Fibroblast of lung (primary cell): ENCODE measurements around the gene SPRYD3. TPM values are rescaled to one million over a fixed set of nuclear protein-coding genes. Genes with fewer than 3 reads are reported as not detected.

Source experiments
- DNase-seq, 2 donors: peaks; one replicate each; pipeline versions ENCODE4 v3.0.0 to v3.0.0-alpha.2; 2010; ENCODE audit warnings: low read depth in 2 of 2
- H2AFZ ChIP-seq: 2 replicates; pipeline ENCODE4 v1.5.1; 2012; ENCODE audit warnings: low read length, control low read depth, inconsistent platforms
- H3K27ac ChIP-seq: 2 replicates; pipeline ENCODE4 v1.5.1; 2011; ENCODE audit warnings: low read length, control low read depth; ENCODE audit not compliant: insufficient read depth
- H3K27me3 ChIP-seq: 2 replicates; pipeline ENCODE4 v1.5.1; 2011; ENCODE audit warnings: mild to moderate bottlenecking, low read length; ENCODE audit not compliant: control insufficient read depth, insufficient read depth
- H3K36me3 ChIP-seq: 2 replicates; pipeline ENCODE4 v1.5.1; 2011; ENCODE audit warnings: low read length; ENCODE audit not compliant: control insufficient read depth, insufficient read depth
- H3K4me1 ChIP-seq: 2 replicates; pipeline ENCODE4 v1.5.1; 2011; ENCODE audit warnings: low read length; ENCODE audit not compliant: control insufficient read depth, insufficient read depth; ENCODE audit errors: extremely low read depth
- H3K4me2 ChIP-seq: 2 replicates; pipeline ENCODE4 v1.5.1; 2011; ENCODE audit warnings: low read length, control low read depth; ENCODE audit not compliant: insufficient read depth; ENCODE audit errors: extremely low read depth
- H3K4me3 ChIP-seq, 4 experiments: fragments of 200-600 bp in 1 of 4; sonication (generic) in 1 of 4; replicated peaks in 1 of 4; 2 replicates each; pipeline ENCODE4 v1.5.1; 2011 to 2016; ENCODE audit warnings: low read length in 4 of 4, low read depth in 3 of 4, mild to moderate bottlenecking in 3 of 4, control low read depth in 2 of 4, inconsistent platforms in 1 of 4, mixed read lengths in 1 of 4; ENCODE audit not compliant: insufficient read depth in 1 of 4; ENCODE audit errors: control extremely low read depth in 1 of 4
- H3K79me2 ChIP-seq: 2 replicates; pipeline ENCODE4 v1.5.1; 2012; ENCODE audit warnings: mild to moderate bottlenecking, low read length, inconsistent platforms; ENCODE audit not compliant: control insufficient read depth, insufficient read depth
- H3K9ac ChIP-seq: 2 replicates; pipeline ENCODE4 v1.5.1; 2011; ENCODE audit warnings: mild to moderate bottlenecking, low read length, control low read depth; ENCODE audit not compliant: insufficient read depth
- H3K9me3 ChIP-seq: 2 replicates; pipeline ENCODE4 v1.5.1; 2012; ENCODE audit warnings: low read depth, low read length; ENCODE audit not compliant: control insufficient read depth, insufficient read depth
- H4K20me1 ChIP-seq: 2 replicates; pipeline ENCODE4 v1.5.1; 2011; ENCODE audit warnings: low read length; ENCODE audit not compliant: control insufficient read depth, insufficient read depth; ENCODE audit errors: extremely low read depth
- EZH2 ChIP-seq: IDR thresholded peaks from 2 replicates; pipeline ENCODE4 v1.5.1; 2012; ENCODE audit warnings: low read length, control low read depth, mild to moderate bottlenecking; ENCODE audit errors: missing control alignments
- polyA plus RNA-seq, 2 donors: library from polyadenylated mRNA; depleted of rRNA in 1 of 2; stranded (reverse) in 1 of 2; unstranded in 1 of 2; fragments of >200 nt; gene quantifications; 2 replicates each; pipeline ENCODE4 v1.2.1, GENCODE V29; 2011 to 2012; ENCODE audit warnings: missing spikeins in 1 of 2
- total RNA-seq: library from RNA; depleted of rRNA; stranded (reverse); fragments of >200 nt; gene quantifications from 2 replicates; pipeline ENCODE4 v1.2.1, GENCODE V29; 2014
- TF ChIP-seq, protein P1 (sequence below), 2 donors: IDR thresholded peaks in 1 of 2; conservative IDR thresholded peaks in 1 of 2; 1 replicate in 1 of 2; 2 replicates in 1 of 2; pipeline ENCODE4 v1.5.1; 2011 to 2012; ENCODE audit warnings: low read length in 2 of 2, control low read depth in 1 of 2, inconsistent platforms in 1 of 2, low read depth in 1 of 2, mild to moderate bottlenecking in 1 of 2

Gene SPRYD3
- total and polyA plus RNA-seq, 2 donors (not counting 1 experiment from before 2014, with no cell fraction given), result 18.2 to 23.3 TPM

DNA sequence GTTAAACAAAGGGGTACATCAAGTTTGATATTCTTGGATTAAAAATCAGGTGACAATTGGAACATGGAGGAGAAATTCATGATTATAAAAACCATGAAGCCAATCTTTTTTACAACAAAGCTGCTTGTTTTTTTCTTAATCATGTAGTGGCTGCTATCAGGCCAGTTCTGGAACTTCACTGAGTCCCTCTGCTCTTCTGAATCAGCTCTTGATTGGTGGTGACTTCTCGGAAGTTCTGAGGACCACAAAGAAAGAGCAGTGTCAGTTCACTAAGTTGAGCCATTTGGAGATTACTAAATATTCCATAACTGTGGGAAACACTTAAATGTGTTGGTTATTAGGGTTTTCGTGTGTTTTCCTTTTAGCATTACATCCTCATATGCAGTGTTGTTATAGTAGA lies 64.5 kb downstream of the SPRYD3 start:
- DNase-seq, result no peak
- Histone ChIP-seq H3K79me2 (peaks cover 73% of the 10 kb centered on the region), H3K4me2 (no peak overlapping the region), H3K27me3 (no peaks in the 10 kb centered on the region), H3K27ac (peak overlapping the region; percentile 11), H3K4me1 (no peaks in the 10 kb centered on the region), H3K4me3 (no peak overlapping the region), H3K9ac (no peak overlapping the region), H3K36me3 (peaks cover 11% of the 10 kb centered on the region), H2AFZ (no peak overlapping the region), H3K9me3 (no peaks in the 10 kb centered on the region), H4K20me1 (peaks cover 2% of the 10 kb centered on the region)
- no peak for TF ChIP-seq EZH2
- TF ChIP-seq, protein P1, sequence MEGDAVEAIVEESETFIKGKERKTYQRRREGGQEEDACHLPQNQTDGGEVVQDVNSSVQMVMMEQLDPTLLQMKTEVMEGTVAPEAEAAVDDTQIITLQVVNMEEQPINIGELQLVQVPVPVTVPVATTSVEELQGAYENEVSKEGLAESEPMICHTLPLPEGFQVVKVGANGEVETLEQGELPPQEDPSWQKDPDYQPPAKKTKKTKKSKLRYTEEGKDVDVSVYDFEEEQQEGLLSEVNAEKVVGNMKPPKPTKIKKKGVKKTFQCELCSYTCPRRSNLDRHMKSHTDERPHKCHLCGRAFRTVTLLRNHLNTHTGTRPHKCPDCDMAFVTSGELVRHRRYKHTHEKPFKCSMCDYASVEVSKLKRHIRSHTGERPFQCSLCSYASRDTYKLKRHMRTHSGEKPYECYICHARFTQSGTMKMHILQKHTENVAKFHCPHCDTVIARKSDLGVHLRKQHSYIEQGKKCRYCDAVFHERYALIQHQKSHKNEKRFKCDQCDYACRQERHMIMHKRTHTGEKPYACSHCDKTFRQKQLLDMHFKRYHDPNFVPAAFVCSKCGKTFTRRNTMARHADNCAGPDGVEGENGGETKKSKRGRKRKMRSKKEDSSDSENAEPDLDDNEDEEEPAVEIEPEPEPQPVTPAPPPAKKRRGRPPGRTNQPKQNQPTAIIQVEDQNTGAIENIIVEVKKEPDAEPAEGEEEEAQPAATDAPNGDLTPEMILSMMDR (conservative IDR thresholded peaks at IDR 0.05 in 1 of 2, IDR thresholded peaks at IDR 0.05 in 1 of 2; ENCODE audit: low read depth in 1 of 2, low read length in 2 of 2), result no peak

Other genes starting within 250 kb of the SPRYD3 start
- not detected in 2 replicates for gene KRT79, start 245.1 kb downstream of the SPRYD3 start, total RNA-seq
- gene KRT79, start 245.1 kb downstream of the SPRYD3 start, polyA plus RNA-seq, result not detected in 2 replicates
- gene KRT78, start 230.4 kb downstream of the SPRYD3 start, total RNA-seq, result not detected in 2 replicates
- not detected in 2 replicates for gene KRT78, start 230.4 kb downstream of the SPRYD3 start, polyA plus RNA-seq
- 0.66 and 1.5 TPM in 2 replicates for gene KRT8, start 174.3 kb downstream of the SPRYD3 start, total RNA-seq
- 2.5 and 16.3 TPM in 2 replicates for gene KRT8, start 174.3 kb downstream of the SPRYD3 start, polyA plus RNA-seq
- gene KRT18, start 130.3 kb downstream of the SPRYD3 start, total RNA-seq, result 1.2 and 3.1 TPM in 2 replicates
- 11.8 and 88.0 TPM in 2 replicates for gene KRT18, start 130.3 kb downstream of the SPRYD3 start, polyA plus RNA-seq
- 1,180 and 1,819 TPM in 2 replicates for gene EIF4B, start 72.9 kb downstream of the SPRYD3 start, total RNA-seq
- 380 and 466 TPM in 2 replicates for gene EIF4B, start 72.9 kb downstream of the SPRYD3 start, polyA plus RNA-seq
- gene TNS2, start 29.3 kb downstream of the SPRYD3 start, total RNA-seq, result 52.4 and 60.6 TPM in 2 replicates
- gene TNS2, start 29.3 kb downstream of the SPRYD3 start, polyA plus RNA-seq, result 35.3 and 45.5 TPM in 2 replicates
- gene IGFBP6, start 18.3 kb upstream of the SPRYD3 start, total RNA-seq, result 592 and 973 TPM in 2 replicates
- 229 and 274 TPM in 2 replicates for gene IGFBP6, start 18.3 kb upstream of the SPRYD3 start, polyA plus RNA-seq
- gene SOAT2, start 24.1 kb upstream of the SPRYD3 start, total RNA-seq, result under 0.01 TPM in 1 of 2 replicates, not detected in the other
- 0.12 TPM in 1 of 2 replicates, not detected in the other for gene SOAT2, start 24.1 kb upstream of the SPRYD3 start, polyA plus RNA-seq
- 14.6 and 16.8 TPM in 2 replicates for gene ZNF740, start 101.3 kb upstream of the SPRYD3 start, total RNA-seq
- gene ZNF740, start 101.3 kb upstream of the SPRYD3 start, polyA plus RNA-seq, result 7.3 and 10.6 TPM in 2 replicates
- gene CSAD, start 101.5 kb upstream of the SPRYD3 start, total RNA-seq, result 6.4 and 10.1 TPM in 2 replicates
- gene CSAD, start 101.5 kb upstream of the SPRYD3 start, polyA plus RNA-seq, result 6.9 and 7.8 TPM in 2 replicates
- gene ITGB7, start 127.9 kb upstream of the SPRYD3 start, total RNA-seq, result 0.26 and 0.50 TPM in 2 replicates
- 0.15 and 0.20 TPM in 2 replicates for gene ITGB7, start 127.9 kb upstream of the SPRYD3 start, polyA plus RNA-seq
- gene RARG, start 152.8 kb upstream of the SPRYD3 start, total RNA-seq, result 26.7 and 51.4 TPM in 2 replicates
- 26.9 and 30.4 TPM in 2 replicates for gene RARG, start 152.8 kb upstream of the SPRYD3 start, polyA plus RNA-seq
- gene ESPL1, start 188.9 kb upstream of the SPRYD3 start, total RNA-seq, result 0.26 and 1.8 TPM in 2 replicates
- gene ESPL1, start 188.9 kb upstream of the SPRYD3 start, polyA plus RNA-seq, result 1.4 and 5.8 TPM in 2 replicates
- gene PFDN5, start 216.2 kb upstream of the SPRYD3 start, total RNA-seq, result 735 and 788 TPM in 2 replicates
- 977 and 1,007 TPM in 2 replicates for gene PFDN5, start 216.2 kb upstream of the SPRYD3 start, polyA plus RNA-seq
- gene MYG1, start 220.3 kb upstream of the SPRYD3 start, total RNA-seq, result 52.0 and 55.7 TPM in 2 replicates
- gene MYG1, start 220.3 kb upstream of the SPRYD3 start, polyA plus RNA-seq, result 40.8 and 52.2 TPM in 2 replicates
- gene AAAS, start 242.2 kb upstream of the SPRYD3 start, total RNA-seq, result 29.5 and 37.8 TPM in 2 replicates
- 34.2 and 50.4 TPM in 2 replicates for gene AAAS, start 242.2 kb upstream of the SPRYD3 start, polyA plus RNA-seq